Measurements from ENCODE around the gene LIN7A.
"Not testable (repeated sequence)": the region's sequence is repeated elsewhere in the genome, so short reads cannot be mapped to it uniquely, and the experiment has no call there.

LIN7A gene

DNA sequence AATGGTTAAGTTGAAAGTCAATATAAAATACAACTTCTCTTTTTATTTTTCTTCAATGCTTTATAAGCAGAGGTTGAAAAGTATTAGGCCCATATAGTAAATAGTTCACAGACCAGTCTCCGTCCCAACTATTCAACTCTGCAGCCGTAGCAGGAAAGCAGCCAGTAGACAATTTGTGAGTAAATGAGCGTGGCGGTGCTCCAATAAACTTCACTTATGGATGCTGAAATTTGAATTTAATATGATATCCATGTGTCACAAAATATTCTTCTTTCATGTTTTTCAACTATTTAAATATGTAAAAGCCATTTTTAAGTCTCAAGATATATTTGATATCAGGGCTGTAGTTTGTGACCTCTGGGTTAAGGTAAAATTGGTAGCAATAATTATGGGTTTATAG is 17.7 kb downstream of the LIN7A start:
- no peak for DNase-seq (ENCODE audit: low spot score)

DNA sequence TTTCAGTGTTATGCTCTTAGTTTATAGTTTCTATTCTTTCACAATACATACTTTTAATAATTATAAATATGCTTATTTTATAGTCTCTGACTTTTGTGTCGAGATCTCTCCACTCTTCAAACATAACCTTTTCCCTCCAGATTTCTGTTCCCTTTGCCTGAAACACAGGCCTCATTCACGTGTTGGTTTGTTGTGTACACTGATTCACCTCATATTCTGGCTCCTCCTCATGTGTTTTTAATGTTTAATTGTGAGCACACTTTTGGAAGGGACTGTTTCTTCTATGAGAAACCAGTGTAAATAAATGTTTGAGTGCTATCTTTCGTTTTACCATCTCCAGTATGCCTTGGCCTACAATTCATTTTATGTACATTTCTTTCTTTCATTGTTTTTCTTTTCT is 20.1 kb downstream of the LIN7A start:
- DNase-seq (ENCODE audit: low spot score) = no peak

GRCh38 chr12:80912901-80913770 is 24.6 kb downstream of the LIN7A start:
- no peak for DNase-seq (ENCODE audit: low spot score)

GRCh38 chr12:80909370-80909769 is 28.4 kb downstream of the LIN7A start:
- no peak for DNase-seq (ENCODE audit: low spot score)

GRCh38 chr12:80902711-80903110 is 35.0 kb downstream of the LIN7A start:
- no peak for DNase-seq (ENCODE audit: low spot score)

- DNase-seq (ENCODE audit: low spot score) = no peak
Observed at GRCh38 chr12:80901661-80902060, 36.1 kb downstream of the LIN7A start.

DNA sequence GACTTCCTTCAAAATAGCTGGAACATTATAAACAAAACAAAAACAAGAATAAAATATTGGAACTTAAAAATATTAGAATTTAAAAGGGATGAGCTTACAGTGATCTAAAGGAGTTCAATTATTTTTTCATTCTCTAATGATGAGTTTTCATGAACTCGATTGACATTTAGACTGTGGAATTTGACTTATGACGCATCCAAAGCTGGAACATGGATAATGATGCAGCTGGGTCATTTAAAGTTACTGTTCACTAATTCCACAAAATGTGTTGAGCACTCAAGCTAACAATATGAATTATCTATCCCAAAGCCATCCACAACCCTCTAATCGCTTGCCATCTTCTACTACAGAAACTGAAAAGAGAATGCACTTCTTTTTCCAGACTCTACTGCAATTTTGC is 42.5 kb downstream of the LIN7A start:
- no peak for DNase-seq (ENCODE audit: low spot score)

- DNase-seq (ENCODE audit: low spot score) = no peak
Observed at GRCh38 chr12:80894179-80894578, 43.6 kb downstream of the LIN7A start.

DNA sequence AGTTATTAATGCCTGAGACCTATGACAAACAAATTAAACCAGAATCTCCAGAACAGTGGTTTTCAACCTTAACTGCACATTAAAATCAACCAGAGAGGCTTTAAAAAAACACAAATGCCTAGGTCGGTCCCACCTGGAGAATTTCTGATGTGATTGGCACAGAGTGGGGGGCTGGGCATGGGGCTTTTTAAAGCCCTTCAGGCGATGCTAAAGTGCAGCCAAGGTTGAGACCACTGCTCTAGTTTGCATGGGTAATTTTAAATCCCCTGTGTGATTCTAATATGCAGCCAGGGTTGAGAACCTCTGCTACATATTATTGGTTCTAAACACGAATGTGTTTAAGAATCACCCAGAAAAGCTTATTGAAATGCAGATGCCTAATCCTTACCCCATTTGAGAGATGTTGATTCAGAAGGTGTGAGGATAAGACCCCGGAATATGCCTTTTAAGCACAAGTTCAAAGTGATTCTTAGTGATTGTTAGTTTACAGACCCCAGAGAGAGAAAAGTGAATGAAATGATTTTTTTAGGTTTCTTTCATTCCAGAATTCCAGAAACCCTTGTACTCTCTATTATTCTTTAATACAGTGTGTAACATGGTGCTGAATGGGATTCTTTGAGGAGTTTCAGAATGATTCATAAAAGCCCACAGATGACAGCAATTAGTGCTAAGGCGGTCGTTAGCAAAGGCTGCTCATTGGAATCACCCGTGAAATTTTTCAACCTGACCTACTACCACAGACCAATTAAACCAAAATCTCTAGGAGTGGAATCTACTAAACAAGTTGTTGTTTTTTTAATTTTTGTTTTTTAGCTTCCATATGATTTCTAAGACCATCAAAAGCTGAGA is 44.9 kb downstream of the LIN7A start:
- no peak for DNase-seq (ENCODE audit: low spot score)

GRCh38 chr12:80884651-80885050 is 53.1 kb downstream of the LIN7A start:
- DNase-seq (ENCODE audit: low spot score) = no peak

DNA sequence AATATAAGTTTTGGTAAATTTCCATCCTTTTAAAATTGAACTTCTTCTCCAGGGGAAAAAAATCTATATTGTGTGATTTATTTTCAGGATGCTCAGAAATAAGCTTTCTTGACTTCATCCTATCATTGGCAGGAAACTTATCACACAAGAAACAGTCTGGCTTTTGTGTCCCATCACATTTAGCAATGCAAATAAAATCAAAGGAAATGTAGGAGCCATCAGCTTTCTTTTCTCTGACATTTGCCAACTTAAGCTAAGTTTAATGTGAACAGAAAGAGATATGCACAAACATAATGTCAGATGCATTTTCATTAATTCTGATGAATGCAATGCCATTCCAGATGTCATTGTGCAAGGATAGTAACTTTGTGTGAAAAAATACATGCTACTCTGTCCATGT is 56.6 kb downstream of the LIN7A start:
- no peak for DNase-seq (ENCODE audit: low spot score)

- not testable (repeated sequence) for DNase-seq (ENCODE audit: low spot score)
Observed at GRCh38 chr12:80878452-80878851, 59.3 kb downstream of the LIN7A start.

- DNase-seq (ENCODE audit: low spot score) = no peak
Observed at GRCh38 chr12:80877721-80878265, 59.9 kb downstream of the LIN7A start.

GRCh38 chr12:80872053-80872452 is 65.7 kb downstream of the LIN7A start:
- DNase-seq (ENCODE audit: low spot score) = no peak

DNA sequence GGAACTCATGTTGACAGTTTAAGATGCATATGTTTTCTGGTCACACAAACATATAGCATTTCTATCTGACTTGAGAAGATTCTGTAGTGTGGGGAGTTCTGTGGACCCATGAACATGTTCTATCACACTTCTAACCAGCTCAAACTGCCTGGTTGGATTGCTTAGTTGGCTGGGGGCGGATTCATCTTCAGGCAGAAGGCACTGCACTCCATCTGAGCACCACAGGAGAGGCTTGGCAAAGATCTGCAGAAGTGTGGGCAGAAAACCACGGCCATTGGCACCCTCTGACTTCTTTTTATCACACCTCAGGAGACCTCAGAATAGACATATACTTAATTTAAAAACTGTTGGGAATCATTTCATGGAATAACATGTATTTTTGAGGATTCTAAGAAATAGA is 68.5 kb downstream of the LIN7A start:
- no peak for DNase-seq (ENCODE audit: low spot score)

DNA sequence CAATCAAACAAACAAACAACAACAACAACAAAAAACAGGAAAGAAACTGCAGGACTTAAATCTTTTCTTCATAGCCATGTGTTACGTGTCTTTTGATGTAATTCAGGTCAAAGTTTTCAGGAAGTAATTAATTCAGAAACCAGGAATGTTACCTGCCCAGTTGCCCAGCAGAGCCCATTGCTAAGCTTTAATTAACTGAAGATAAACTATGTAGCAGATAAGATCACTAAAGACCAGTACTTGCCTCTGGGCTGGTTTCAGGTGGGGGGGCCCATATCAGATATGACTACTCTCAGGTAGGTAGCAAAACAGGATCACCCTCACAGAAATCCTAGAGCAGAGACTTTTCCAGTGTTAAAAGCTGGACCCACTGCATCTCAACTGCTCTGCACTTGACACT is 69.2 kb downstream of the LIN7A start:
- no peak for DNase-seq (ENCODE audit: low spot score)

DNA sequence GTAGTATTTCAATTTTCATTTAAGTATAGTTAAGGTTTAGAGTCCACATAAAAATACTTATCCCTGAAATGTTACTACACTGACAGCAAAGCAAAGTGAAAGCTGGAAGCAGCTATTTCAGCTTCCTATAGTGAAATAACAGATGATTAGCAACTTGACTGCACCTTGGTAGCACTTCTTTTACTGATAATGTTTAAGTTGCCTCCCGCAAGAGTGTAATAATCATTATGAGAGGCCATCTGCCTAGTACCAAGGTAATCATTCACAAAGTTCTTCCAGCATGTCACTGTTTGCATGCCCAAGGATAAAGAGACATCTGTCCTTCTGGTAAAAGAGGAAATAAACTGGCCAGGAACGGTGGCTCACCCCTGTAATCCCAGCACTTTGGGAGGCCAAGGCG is 69.8 kb downstream of the LIN7A start:
- DNase-seq (ENCODE audit: low spot score) = no peak

- DNase-seq (ENCODE audit: low spot score) = no peak
Observed at GRCh38 chr12:80864046-80864735, 73.5 kb downstream of the LIN7A start.

DNA sequence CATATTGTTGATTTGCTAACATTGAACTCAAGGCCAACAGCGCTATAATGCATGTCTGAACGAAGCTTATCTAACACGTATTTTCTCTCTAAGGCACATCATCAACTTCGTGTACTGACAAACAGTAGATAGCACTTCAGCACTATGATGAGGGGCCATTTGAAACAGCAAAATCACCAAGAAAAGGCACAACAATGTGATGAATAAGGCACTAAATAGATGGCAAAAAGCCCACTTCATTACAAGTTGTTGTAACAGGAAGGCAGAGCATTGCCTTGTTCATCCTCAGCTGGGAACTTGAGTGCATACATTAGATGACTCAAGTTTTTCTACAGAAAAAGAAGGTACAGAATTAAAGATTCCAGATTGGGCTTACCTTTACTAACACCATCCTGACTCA is 75.2 kb downstream of the LIN7A start:
- DNase-seq (ENCODE audit: low spot score) = no peak

DNA sequence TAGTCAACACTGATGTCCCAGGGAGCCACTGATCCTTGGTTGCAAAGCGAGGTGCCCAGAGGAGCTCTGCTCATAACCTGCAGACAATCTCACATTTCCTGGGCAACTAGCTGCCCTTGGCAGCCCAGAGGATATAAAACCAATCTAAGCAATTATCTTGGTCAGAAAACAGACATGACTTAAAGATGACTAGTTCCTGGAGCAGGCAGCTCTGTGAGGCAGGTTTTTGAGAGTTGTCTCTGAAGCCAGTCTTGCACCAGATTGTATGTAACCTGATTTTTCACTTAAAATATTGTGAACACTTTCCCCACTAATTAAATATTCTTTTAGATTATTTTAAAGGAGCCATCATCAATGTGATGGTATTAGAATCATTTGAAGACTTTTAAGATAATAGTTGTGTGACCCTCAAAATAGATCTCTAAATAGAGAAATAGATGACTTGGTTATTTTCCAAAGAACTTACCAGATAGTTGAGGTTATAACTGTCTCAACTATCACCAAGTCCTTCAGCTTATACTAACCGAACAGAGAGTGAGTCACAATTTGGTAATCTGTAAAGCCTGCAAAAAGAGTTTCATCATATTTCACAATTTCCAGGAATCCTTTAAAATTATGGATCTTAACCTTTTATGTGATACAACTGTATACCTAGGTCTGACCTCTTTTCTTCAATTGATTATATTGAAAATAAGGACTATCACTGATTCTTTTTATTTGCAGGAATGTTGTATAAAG is 75.9 kb downstream of the LIN7A start:
- no peak for DNase-seq (ENCODE audit: low spot score)

GRCh38 chr12:80860928-80861327 is 76.8 kb downstream of the LIN7A start:
- DNase-seq (ENCODE audit: low spot score) = no peak

DNA sequence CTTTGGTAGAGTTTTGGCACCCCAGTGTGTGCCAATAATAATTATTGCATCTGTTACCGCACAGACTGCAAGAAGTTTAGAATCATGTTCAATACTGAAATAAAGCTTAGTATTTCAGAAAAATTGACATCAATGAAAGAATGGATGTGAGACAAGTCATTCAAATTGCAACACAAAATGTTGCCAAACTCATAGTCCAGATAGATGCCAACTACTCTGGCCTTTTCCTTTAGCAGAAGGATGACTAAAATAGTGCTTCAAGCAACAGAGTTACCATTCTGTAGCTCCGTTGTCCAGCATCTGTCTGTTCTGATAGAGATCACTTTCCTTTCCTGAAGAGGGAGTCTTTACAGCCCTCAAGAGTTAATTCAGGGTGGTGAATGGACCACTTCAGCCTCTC is 77.5 kb downstream of the LIN7A start:
- DNase-seq (ENCODE audit: low spot score) = no peak
